HG03342 (cell line): Measurements from ENCODE around the gene LANCL3.
A peak's percentile ranks its signal among the peaks of the same experiment; 100 is the strongest.
"Not testable (repeated sequence)": the region's sequence is repeated elsewhere in the genome, so short reads cannot be mapped to it uniquely, and the experiment has no call there.

ENCODE experiments used
- ATAC-seq: cut with Tn5 transposase; IDR thresholded peaks from one replicate; pipeline ENCODE4 v1.9.1; 2021; ENCODE audit warnings: mild to moderate bottlenecking, moderate library complexity; ENCODE audit not compliant: unreplicated experiment

LANCL3 gene

GRCh38 chrX:37609727-37610126, 38.3 kb downstream of the LANCL3 start:
- ATAC-seq: no peak

- no peak for ATAC-seq
Measured at GRCh38 chrX:37613933-37614332, 42.5 kb downstream of the LANCL3 start.

- ATAC-seq: no peak
Measured at GRCh38 chrX:37627602-37628001, 56.1 kb downstream of the LANCL3 start.

GRCh38 chrX:37638047-37638446, 66.6 kb downstream of the LANCL3 start:
- ATAC-seq: no peak

GRCh38 chrX:37640142-37640541, 68.7 kb downstream of the LANCL3 start:
- ATAC-seq: no peak

- no peak for ATAC-seq
Measured at GRCh38 chrX:37641859-37642258, 70.4 kb downstream of the LANCL3 start.

DNA sequence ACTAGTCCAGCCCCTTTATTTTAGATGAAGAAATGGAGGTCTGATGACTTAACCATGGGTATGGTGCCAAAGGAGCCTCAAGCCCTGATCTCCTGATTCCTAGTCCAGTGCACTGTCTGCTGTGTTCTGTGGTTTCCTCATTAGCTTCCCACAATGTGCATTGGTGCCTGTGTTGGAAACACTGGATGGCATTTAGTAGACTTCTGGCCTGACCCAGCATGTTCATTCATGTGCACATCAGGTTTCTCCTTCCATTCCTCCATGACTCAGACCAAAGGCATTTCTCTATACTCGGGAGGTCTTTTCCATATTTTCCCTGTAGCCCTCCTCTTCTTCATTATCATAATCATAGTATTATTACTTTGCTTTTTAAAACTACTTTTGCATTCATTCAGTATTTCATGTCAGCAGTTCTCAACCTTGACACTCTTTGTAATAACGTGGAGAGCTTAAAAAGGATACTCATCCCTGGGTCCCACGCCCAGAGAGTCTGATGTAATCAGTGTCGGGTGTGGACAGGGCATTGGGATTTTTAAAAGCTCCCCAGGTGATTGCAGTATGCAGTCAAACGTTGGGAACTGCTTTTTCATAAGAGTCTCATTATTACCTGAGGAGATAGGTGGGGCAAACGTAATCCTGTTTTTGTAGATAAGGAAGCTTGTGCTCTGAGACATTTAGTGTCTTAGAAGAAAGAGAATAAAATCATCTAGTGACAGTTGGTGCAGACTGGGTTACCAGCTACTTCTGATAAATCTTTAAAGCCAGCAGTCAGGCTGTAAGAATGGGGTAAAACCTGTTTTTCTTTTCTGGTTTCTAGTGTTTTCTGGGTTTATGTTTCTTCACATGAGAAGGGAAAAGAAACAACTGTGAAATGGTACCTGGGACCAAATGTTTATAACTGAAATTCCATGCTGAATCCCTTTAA, 73.2 kb downstream of the LANCL3 start:
- ATAC-seq: no peak

GRCh38 chrX:37646254-37646653, 74.8 kb downstream of the LANCL3 start:
- ATAC-seq: peak; percentile 47

GRCh38 chrX:37650879-37651278, 79.4 kb downstream of the LANCL3 start:
- not testable (repeated sequence) for ATAC-seq

DNA sequence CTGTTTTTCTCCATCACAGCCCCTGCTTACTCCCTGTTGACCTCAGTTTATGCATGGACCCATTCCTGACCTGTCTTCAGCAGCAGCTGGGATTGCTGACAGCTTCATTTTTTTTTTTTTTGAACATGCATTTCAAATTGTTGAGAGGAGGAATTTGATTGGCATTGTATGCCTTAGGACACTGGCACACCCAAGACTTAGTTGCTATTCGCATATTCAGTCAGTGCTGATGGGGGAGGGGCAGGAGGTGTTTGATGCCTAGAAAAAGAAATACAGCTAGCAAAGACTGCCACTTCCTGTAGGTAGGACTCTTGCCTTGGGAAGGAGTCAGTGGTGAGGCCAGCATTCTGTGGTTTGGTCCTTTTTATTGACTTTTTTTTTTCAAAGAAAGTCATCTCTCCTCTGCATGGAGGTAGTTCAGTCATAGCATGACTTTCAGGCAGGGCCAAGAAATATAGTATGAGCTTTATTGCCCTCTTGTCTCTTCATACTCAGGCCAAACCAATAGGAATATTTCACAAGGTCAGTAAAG, 80.5 kb downstream of the LANCL3 start:
- no peak for ATAC-seq

GRCh38 chrX:37652589-37653231, 81.2 kb downstream of the LANCL3 start:
- no peak for ATAC-seq

DNA sequence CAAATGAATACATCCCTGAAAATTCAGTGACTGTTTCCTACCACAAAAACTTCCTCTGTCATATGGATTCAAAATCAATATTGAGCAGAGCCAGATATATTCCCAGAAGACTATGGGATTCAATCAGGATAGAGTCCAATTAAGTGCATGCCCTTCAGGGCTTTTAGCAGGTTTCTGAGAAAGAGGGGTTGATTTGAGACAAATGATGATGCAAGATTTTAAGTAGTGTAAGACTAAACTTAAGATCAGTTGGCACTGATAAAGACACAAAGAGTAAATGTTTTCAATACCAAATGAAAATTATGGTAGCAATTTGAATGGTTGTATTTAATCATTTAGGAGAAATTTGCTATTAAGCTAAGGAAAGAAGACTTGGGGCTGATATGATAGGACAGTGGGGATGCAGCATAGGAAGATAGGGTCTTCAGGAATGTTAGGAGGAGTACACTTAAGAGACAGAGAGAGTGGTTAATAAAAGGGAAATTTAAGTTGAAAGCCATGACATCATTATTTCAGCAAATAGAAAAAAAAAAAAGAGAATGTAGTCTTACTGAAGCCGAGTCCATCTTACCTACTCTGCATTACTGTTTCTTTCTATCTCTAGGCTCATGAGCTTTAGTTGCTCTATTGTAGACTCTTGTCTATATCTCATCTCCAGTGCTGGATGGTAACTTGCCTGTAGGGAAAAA, 82.1 kb downstream of the LANCL3 start:
- ATAC-seq: no peak

DNA sequence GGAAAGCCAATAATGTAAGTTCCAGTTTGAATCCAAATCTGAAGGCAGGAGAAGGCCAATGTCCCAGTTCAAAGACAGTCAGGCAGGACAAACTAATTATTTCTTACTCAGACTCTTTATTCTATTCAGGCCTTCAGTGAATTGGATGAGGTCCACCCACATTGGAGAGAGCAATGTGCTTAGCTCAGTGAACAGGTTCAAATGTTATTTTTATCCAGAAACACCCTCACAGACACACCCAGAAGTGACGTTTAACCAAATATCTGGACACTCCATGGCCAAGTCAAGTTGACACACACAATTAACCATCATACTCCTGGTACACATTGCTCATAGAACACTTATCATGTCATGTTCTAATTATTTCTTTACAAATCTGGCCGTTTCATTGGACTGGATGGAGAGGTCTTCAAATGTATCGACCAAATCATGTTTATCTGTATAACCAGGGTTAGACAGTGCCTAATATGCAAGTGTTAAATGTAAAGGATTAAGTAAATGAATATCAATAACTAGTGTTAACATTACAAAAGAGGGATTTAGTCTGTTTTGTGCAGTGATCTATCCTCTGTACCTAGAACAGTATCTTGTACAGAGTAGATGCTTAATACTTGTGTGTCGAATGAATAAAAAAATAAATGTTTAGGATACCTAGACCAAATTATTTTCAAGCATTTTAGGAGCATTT, 87.0 kb downstream of the LANCL3 start:
- ATAC-seq: no peak

DNA sequence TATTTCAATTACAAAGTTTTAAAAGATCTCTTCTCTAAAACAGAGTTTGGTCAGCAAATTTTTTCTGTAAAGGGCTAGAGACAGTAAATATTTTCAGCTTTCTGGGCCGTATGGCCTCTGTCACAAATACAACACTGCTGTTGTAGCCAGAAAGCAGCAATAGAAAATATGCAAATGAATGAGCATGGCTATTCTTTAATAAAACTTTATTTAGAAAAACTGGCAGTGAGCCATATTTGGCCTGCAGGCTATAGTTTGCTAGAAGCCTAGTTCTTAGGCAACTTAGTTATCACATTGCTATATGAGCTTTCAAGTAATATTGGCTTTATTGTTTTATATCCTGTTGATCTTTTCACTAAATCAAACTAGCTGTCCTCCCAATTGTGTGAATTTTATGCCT, 87.6 kb downstream of the LANCL3 start:
- ATAC-seq: no peak

DNA sequence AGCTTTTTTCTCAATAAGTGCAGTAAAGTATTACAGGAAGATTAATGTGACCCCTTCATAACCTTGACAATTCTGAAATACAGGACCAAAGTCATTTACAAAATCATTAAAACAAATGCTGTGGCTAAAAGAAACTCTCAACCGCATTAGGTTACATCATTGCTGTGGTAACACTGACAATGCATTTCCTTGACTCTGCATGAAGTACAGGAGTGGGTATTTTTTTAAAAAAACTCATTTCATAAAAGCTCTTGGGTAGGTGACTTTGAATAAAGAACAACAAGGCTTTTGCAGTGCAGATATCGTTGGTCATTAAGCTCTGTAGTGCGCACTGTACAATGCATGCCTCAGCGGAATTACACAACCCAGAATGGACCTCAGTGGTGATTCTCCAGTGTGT, 90.7 kb downstream of the LANCL3 start:
- ATAC-seq: no peak

DNA sequence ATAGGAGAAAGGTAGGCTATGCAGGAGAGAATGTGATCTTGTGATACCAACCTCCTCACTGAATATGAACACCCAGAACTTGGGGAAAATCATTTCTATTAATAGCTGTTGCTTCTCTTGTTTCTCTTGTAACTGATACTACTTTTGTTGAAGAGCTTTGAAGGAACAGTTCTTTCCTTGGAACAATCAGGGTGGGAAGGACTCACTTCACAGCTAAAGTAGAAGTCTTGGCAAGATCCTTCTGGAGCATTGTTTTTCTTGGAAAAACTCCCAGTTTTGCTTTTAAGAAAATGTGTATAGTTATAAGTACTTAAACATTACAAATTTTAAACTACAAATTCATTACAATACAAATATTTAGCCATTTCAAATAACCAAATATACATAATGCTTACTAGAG, 95.1 kb downstream of the LANCL3 start:
- no peak for ATAC-seq

DNA sequence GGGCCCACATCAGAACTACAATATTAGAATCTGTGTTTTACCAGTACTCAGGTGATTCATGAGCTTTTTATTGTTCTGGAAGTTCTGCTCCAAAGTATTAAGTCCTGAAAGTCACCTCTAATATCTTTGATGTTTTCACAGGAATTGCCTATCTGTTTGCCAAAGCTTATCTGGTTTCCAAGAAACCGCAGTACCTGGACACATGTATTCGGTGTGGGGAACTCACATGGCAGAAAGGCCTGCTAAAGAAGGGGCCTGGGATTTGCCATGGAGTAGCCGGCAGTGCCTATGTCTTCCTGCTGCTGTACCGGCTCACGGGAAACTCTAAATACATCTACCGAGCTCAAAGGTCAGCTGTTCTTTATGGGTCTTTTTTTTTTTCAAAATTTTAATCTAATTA, 95.7 kb downstream of the LANCL3 start:
- ATAC-seq: no peak

GRCh38 chrX:37672563-37672962, 101.1 kb downstream of the LANCL3 start:
- no peak for ATAC-seq

- ATAC-seq: no peak
Measured at GRCh38 chrX:37676811-37677210, 105.3 kb downstream of the LANCL3 start.

DNA sequence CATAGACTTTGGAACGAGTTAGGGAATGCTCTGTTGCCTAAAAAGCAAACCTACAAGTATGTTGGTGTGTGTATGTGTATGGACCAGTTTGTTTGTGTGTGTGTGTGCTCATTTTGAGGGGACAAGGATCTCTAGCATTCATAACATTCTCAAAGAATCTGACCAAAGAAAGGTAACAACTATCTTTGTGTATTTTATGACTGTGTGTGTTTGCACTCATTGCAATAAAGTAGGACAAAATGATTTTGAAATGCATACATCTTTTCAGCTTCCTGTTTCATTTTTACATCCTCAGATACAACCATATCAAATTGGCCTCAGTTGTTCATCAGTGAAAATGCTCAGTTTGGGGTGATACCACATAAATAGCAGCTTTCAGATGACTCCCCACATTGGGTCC, 105.8 kb downstream of the LANCL3 start:
- ATAC-seq: no peak

DNA sequence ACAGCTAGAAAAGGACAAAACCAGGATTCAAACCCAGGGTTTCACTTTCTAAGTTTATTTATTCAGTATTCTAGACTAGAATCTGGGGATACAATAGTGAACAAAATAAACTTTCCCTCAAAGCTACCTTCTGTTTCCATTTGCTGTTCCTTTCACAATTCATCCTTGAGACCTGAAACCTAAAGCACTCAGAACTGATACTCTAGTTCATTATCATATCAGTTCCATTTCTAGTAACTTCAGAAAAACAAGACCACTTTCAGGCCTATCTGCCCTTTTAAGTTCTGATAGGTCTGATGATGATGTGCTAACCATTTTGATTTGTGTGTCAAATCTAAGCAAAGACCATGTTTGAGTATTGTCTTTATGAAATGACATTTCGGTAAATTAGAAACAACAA, 106.3 kb downstream of the LANCL3 start:
- ATAC-seq: peak; percentile 71
